Fibroblast of pulmonary artery (primary cell): Measurements from ENCODE around the gene MFAP3L.

ENCODE experiments used
- DNase-seq: peaks from one replicate; pipeline ENCODE4 v3.0.0-alpha.2; 2010; ENCODE audit warnings: low read depth
- H3K4me3 ChIP-seq: replicated peaks from 2 replicates; pipeline ENCODE4 v1.5.1; 2011; ENCODE audit warnings: low read depth, mild to moderate bottlenecking, control low read depth, low read length, moderate library complexity
- TF ChIP-seq, protein P1 (sequence below): IDR thresholded peaks from 2 replicates; pipeline ENCODE4 v1.5.1; 2011; ENCODE audit warnings: mild to moderate bottlenecking, control low read depth, low read length, inconsistent platforms; ENCODE audit errors: missing control alignments

MFAP3L gene

DNA sequence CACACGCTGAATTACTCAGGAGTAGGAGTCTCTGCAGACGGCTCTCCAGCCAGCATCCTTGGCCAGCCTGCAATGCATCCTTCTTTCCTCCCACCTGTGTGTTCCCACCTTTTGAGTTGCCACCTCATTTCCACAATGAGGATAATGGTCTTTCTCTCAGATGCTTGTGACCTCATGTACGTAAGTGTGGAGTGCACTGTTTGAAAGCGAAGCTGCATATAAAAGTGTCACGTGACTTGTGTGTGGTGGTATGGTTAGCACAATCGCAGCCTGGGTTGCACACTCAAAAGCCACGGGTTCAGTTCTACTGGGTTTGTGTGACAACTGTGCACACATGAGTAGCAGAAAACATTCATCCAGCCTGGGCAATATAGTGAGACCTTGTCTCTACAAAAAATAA is 12.0 kb upstream of the MFAP3L start:
- H3K4me3 ChIP-seq, result no peak overlapping the region
- TF ChIP-seq, protein P1, sequence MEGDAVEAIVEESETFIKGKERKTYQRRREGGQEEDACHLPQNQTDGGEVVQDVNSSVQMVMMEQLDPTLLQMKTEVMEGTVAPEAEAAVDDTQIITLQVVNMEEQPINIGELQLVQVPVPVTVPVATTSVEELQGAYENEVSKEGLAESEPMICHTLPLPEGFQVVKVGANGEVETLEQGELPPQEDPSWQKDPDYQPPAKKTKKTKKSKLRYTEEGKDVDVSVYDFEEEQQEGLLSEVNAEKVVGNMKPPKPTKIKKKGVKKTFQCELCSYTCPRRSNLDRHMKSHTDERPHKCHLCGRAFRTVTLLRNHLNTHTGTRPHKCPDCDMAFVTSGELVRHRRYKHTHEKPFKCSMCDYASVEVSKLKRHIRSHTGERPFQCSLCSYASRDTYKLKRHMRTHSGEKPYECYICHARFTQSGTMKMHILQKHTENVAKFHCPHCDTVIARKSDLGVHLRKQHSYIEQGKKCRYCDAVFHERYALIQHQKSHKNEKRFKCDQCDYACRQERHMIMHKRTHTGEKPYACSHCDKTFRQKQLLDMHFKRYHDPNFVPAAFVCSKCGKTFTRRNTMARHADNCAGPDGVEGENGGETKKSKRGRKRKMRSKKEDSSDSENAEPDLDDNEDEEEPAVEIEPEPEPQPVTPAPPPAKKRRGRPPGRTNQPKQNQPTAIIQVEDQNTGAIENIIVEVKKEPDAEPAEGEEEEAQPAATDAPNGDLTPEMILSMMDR, result no peak
- DNase-seq, result no peak

DNA sequence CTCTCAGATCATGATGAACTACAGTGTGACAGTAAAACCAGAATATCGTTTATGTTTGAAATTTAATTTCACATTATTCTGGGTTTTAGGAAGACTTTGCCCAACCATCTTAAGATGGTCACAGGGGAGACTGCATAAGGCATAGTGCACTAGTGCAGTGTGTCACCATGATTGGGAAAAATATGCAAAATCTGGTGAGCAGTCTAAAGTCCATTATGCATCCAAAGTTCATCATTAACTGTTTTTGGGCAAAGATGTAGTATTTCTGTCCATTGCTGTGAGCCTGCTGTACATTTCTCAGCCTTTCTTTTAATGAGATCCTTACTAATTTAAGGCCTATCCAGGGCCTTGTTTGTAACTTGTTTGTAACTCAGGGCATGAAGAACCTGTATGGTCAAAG is 11.3 kb upstream of the MFAP3L start:
- TF ChIP-seq, protein P1, result no peak
- no peak for DNase-seq
- H3K4me3 ChIP-seq, result no peak overlapping the region

DNA sequence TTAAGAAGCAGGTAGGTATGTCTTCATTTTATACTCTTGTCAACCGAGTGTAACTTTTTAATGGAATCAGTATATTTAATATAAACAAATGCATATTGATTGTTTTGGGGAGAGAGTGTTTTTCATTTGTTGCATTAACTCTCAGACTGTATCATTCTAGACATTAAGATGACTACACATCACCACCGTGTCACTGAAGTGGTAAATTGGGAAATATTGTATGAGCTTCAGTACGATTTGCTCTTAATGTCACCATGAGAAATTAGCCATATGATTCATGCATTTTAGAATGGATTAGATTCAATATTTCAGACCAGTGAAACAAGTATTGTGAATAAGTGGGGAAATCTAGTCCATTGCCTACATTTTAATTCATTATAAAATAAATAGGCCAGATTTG is 9.7 kb upstream of the MFAP3L start:
- TF ChIP-seq, protein P1, result no peak
- no peak for DNase-seq
- H3K4me3 ChIP-seq, result no peak overlapping the region

DNA sequence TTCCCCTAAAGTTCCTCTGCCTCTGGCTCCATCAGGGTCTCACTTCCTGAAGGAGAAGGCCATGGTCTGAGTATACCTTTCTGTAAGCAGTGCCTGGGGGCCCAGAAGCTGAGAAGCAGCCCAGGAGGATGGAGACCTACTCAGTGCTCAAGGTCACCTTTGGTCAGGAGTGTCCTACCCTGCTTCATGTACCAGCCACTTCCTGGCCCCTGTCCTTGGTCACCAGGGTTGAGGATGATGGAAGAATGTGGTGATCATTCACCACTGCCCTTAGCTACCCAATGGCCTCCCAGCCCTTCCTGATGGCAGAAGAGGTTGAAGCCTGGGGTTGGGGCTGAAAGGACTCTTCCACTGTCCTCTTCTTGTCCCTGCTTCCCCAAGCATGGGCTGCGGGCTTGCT is 9.0 kb upstream of the MFAP3L start:
- no peak for DNase-seq
- TF ChIP-seq, protein P1, result no peak
- H3K4me3 ChIP-seq, result no peak overlapping the region

DNA sequence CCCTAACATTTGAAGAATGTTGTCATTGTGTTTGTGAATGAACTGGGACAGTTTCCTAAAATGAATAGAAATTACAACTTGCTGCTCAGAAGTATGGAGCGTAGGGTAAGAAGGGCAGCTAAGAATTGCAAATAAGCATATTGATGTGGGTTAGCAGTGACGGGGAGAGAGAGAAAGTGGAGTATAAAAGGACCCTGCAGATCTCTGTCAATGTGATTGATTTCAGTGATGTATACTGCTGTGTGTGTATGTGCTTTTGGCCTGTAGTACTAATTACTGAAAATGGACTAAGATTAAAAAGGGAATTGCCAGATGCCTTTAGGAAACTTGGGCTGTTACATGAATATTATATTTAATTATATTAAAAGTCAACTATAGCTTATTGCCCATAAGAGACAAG is 7.8 kb upstream of the MFAP3L start:
- H3K4me3 ChIP-seq, result no peak overlapping the region
- TF ChIP-seq, protein P1, result no peak
- no peak for DNase-seq

DNA sequence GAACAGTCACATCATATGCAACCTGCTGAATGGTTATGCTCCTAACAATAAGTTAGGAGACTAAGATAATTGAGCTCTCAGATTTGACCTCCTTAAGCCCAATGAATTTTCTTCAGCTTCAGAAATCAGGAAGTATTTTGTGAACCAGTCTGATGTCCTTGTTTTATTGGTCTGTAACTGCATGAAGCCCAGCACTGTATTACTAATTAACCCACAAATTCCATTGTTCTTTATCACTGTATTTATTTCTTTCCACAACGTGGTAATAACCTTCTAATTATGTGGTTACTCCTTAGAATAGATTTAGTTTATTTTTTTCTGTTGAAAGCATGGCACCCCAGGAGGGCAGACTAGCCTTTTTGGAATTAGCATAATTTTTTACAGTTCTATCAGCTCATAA is 3.9 kb upstream of the MFAP3L start:
- no peak for DNase-seq
- no peak overlapping the region for H3K4me3 ChIP-seq
- TF ChIP-seq, protein P1, result no peak

DNA sequence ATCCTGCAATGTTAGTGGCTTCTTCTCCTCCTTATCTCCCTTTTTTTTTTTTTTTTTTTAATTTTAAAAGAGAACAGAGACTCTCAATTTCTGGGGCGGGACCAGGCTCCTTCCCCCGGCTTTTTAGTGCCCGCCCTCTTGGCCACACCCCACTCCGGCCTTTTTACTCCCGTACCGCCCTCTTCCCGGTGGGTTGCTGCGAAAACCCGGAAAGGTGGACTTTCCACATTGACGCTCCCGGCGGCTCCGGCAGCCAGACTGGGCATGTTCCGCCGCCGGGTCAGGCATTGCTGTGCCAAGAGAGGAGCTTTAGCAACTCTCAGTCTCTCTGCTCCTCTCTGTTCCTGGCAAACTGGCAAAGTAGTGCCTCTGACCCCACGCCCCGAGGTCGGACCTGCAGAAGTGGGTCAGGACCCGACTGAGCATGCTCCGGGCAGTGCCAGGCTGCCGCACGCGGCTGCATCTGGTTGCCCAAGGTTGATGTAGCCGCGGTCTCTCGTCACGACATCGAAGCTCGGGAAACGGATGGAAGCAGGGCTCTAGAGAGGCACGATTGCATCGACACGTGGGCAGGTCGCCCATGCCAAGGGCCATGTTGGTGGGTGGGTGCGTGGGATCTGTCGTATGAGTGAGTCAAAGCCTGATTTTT is 1.1 kb upstream of the MFAP3L start:
- DNase-seq, result peak; percentile 98
- TF ChIP-seq, protein P1, result no peak
- peak overlapping the region; percentile 86 for H3K4me3 ChIP-seq
